GM21367 (cell line): ENCODE measurements around the gene ELMO1.

Experiments used
- ATAC-seq: cut with Tn5 transposase; IDR thresholded peaks from one replicate; pipeline ENCODE4 v1.9.1; 2021; ENCODE audit not compliant: unreplicated experiment

Gene ELMO1

DNA sequence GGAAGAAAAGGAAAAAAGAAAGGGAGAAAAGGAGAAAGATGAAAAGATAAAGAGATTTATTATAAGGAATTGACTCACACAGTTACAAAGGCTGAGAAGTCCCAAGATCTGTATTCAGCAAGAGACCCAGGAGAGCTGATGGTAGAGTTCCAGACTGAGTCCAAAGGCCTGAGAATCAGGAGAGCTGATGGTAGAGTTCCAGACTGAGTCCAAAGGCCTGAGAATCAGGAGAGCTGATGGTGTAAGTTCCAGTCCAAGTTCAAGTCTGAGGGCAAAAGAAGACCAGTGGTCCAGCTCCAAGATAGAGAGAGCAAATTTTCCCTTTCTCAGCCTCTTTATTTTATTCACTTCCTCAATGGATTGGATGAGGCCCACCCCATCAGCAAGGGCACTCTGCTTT, 627.0 kb downstream of the ELMO1 start:
- no peak for ATAC-seq

DNA sequence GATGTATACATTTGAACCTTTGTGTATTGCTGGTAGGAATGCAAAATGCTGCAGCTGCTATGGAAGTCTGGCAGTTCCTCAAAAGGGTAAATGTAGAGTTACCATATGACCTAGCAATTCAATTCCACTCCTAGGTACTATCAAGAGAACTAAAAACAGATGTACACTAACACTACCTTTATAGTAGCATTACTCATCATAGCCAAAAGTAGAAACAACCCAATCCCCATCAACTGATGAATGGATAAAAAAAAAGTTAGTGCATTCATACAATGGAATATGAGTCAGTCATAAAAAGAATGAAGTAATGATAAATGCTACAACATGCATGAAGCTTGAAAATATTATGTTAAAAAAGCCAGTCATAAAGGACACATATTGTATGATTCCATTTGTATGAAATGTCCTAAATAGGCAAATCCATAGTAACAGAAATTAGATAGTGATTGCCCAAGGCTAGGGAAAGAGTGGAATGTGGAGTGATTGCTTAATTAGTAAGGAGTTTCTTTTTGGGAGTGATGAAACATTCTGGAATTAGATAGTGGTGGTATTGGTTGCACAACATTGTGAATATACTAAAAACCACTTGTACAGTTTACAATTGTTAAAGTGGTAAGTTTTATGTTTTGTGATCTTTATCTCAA, 628.0 kb downstream of the ELMO1 start:
- ATAC-seq: no peak

DNA sequence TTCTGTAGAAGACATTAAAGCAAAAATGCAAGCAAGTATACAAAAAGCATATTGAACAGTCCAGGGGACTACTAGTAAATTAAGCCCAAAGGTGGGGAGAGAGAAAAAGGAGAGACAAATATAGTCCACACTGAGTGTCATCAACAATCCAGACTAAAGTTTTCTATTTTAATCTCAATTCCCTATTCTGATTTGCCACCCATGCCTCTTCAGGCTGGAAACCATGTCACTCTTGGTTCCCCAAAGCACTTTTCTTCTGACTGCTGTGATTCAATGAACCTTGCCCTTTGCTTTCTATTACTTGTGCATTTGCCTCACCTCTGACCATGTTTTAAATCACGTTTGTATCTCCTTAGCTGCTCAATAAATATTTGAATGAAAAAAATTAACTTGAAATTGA, 629.0 kb downstream of the ELMO1 start:
- no peak for ATAC-seq

DNA sequence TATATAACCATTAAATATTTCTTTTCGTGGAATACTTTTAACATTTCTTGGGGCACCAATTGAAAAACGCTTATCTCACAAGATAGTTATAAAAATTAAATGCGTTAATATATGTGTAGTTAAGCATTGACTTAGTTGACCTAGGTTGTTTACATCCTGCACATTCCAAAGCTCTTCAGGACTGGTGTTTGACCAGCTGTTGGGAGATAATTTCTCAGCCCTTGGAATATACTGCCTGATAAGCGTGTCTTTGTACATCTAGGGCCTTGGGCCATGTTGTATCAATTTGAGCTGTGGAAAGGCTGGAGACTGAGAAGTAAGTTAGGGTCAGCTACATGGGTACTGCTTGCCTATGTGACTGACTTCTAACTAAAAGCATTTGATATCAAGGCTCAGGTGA, 634.4 kb downstream of the ELMO1 start:
- ATAC-seq: no peak

DNA sequence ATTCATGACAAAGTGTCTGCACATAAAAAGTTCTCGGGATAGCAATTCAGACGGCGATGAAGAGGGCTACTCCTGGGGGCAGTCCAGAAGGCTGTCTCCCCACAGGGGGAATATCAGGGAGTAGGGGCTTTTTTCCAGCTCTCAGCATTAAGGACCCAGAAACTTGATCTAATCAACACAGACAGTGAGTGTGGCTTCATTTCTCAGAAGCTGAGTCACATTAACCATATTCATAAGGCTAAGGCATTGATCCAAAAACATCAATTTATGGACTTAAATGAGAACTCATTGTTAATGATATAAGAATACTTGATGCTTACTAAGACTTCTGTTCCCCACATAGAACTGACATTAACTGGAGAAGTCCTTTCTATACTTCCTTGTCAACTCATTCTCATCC, 636.9 kb downstream of the ELMO1 start:
- ATAC-seq: no peak

DNA sequence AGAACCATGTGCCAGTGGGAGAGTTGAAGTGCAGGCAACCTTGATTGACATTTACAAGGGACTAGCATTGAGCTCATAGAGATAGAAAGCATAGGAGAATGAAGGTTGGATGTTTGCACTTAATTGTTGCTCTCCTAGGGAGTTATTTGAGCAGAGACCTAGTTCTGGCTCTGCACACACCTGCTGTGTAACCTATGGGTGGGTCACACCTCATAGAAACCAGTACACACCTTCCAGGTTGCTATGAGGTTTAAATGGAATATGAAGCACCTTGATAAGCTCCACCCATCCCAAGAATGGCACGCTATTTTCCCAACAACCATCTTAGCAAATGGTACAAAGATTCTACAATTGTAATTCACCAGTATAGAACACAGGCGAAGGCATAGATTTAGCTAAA, 638.2 kb downstream of the ELMO1 start:
- no peak for ATAC-seq

DNA sequence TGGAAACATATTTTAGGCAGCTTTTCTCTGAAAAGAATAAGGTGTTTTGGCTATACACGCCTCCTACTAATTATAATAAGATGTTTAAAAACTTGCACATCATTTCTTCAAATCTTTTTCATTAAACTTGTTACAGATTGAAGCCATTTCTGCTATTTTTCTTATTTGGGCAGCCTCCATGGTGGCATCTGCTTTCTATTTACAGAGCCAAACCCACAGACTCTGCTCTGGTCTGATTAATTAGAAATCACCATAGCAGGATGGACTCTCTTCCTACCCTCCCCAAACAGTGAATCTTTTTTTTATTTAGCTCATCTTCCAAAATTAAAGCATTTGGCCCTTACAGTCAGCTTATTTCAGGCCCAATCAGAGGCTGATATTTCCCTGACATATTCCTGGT, 638.6 kb downstream of the ELMO1 start:
- no peak for ATAC-seq

DNA sequence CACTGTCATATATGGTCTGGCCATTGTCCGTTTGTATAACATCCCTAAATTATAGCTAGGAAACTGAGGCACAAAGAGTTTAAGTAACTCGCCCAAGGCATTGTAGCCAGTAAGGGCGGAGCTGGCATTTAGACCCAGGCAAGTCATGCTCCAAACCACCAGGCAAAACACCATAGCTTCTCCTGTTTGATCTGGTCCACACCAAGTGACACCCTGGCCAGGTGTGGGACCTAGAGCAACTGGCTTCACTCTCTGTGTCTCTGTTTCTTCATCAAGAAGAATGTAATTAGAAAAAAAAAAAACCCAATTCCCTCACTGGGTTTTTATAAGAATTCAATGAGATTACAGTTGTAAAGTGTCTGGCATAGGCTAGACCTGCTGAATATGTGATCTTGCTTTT, 639.2 kb downstream of the ELMO1 start:
- no peak for ATAC-seq

DNA sequence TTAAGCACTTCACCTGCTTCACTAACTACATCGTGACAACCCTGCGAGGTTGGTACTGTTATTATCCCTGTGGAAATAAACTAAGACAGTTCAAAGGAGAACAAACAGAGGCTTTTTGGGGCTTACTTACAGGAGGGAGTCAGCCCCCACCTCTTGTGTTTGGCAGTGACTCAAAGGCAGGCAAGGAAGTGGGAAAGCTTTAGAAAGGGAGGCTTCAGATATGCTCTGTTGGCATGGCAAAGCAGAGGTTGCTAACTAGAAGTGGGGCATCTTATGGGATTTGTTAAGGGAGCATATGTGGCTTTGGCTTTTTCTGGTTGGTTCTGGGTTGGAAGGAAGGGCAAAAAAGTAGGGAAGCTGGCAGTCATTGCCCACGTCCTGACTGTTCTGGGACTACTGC, 639.6 kb downstream of the ELMO1 start:
- ATAC-seq: no peak

DNA sequence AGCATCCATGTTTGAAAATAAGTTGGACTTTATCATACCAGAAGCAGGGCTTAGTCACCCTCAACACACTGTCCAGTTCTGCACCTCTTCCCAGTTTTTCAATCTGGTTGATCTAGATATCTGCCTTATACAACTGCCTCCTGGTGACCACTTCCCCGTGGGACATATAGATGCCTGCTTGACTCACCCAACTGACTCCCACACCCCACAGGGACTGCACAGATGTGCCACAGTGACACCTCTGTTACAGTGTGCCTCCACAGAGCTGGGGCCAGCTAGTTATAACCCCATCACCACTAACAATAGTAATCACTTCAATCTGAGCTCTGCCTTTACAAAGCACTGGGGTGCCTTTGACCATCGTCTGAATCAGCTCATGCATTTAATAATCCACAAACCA, 641.8 kb downstream of the ELMO1 start:
- ATAC-seq: no peak
